Glomerular endothelial cell (primary cell): ENCODE results near the gene NFIC. TPM values are rescaled to one million over a fixed set of nuclear protein-coding genes. Genes with fewer than 3 reads are reported as not detected.
"Not testable (repeated sequence)": the region's sequence is repeated elsewhere in the genome, so short reads cannot be mapped to it uniquely, and the experiment has no call there.

ENCODE experiments used
- DNase-seq: peaks from one replicate; pipeline ENCODE4 v3.0.0-alpha.2; 2011; ENCODE audit warnings: low read depth, low spot score; ENCODE audit errors: extremely low read depth
- total RNA-seq: library from RNA; depleted of rRNA; stranded (reverse); fragments of >200 nt; gene quantifications from 2 replicates; pipeline ENCODE4 v1.2.3, GENCODE V29; 2015

The NFIC gene
- total RNA-seq, 1 donor from 2014 or later, result 48.8 TPM

DNA sequence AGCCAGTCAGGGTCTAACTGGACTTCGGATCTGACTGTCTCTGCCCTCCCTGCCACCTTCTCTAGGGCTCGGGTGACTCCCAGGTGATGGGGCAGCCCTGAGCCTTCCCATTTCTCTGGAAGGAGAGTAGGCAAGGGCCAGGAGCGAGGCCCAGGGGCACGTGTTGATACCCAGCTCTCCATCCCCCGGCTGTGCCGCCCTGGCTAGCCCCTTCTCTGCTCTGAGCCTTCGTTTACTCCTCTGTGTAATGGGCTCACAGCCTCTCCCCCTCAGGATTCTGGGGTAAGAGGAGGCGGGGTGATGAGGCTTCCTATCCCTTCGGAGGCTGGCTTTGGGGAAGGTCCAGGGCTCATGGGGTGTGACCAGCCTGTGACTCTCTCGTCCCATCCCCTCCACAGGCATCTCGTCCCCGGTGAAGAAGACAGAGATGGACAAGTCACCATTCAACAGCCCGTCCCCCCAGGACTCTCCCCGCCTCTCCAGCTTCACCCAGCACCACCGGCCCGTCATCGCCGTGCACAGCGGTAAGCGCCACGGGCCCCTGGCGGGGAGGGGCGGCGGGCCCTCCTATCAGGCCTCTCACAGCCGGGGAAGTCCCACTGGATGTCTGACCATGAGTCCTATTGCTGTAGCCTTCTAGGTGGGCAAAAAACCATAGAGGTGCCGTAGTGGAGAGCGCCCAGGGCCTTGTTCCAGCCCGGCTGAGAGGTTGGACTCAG is 82.4 kb downstream of the NFIC start:
- DNase-seq, result no peak

DNA sequence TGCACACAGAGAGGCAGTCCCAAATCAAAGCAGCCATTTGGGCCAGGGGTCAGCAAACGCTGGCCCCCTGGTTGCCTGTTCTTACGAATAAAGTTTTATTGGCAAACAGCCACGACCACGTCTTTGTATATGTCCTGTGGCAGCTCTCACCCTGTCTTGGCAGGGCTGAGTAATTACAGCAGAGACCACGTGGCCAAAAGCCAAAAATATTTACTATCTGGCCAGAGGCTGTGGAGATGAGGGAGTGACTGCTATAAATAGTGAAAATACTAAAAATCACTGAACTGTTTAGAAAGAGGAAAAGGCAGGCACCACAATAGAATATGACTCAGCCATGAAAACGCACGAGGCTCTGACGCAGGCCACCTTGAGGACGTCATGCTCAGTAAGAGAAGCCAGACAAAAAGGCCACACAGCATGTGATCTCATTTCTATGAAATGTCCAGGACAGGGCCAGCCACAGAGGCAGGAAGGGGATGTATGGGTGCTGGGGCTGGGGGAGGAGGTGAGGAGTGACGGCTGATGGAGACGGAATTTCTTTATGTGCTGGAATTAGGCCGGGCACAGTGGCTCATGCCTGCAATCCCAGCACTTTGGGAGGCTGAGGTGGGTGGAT is 84.5 kb downstream of the NFIC start:
- DNase-seq, result peak; percentile 98

DNA sequence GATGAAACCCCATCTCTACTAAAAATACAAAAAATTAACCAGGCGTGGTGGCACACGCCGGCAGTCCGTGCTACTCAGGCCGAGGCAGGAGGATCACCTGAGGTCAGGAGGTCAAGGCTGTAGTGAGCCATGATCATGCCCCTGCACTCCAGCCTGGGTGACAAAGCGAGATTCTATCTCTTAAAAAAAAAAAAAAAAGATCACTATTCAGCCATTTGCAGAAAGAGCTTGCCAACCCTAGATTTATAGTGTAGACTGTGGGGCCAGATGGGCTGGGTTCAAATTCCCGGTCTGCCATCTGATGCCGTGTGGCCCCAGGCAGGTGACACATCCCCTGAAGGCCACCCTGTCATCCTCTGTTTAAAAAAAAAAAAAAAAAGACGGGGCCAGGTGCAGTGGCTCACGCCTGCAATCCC is 85.1 kb downstream of the NFIC start:
- DNase-seq, result no peak

DNA sequence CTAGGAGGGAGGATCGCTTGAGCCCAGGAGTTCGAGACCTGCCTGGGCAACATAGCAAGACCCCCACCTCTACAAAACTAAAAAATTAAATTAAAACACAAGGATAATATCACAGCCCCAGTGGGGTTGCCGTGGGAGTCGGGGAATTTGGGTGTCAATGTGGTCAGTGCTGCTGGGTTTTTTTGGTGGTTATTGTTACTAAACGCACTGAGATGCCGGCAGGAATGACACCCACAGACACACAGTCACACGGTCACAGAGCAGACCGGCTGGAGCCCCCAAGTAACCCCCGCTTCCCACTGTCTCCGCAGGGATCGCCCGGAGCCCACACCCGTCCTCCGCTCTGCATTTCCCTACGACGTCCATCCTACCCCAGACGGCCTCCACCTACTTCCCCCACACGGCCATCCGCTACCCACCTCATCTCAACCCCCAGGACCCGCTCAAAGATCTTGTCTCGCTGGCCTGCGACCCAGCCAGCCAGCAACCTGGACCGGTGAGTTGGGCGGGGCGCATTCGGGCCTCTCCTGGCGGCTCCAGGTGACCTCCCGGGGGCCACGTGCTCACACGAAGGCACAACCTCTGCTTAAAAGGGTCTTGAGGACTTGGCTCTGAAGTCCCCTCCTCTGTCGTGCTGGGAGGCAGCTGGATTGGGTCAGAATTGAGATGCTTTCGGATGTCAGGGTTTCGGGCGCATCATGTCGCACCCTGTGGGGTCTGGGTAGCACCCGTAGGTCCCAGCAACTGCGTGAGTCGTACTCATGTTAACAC is 86.0 kb downstream of the NFIC start:
- DNase-seq, result no peak

DNA sequence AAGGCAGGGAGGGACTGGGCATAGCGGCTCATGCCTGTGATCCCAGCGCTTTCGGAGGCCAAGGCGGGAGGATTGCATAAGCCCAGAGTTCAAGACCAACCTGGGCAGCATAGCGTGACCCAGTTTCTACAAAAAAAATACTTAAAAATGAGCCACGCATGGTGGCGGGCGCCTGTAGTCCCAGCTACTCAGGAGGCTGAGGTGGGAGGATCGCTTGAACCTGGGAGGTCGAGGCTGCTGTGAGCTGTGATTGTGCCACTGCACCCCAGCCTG is 86.5 kb downstream of the NFIC start:
- not testable (repeated sequence) for DNase-seq

DNA sequence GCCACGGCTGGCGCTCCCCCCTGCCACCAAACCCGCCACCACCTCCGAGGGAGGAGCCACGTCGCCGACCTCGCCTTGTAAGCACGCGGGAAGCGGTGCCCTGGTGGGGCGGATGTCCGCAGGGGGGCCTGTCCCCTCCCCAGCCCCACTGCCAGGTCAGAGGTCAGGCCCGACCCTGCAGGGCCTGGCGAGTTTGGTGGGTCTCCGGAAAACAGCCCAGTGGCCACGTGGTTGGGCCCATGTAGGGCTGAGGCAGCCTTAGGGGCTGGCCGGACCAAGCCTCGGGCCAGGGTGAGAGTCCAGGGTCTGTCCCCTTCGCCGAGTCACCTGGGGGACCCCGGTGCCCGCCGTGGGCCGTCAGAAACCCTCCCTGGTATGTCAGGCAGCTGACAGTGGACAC is 87.5 kb downstream of the NFIC start:
- DNase-seq, result no peak

DNA sequence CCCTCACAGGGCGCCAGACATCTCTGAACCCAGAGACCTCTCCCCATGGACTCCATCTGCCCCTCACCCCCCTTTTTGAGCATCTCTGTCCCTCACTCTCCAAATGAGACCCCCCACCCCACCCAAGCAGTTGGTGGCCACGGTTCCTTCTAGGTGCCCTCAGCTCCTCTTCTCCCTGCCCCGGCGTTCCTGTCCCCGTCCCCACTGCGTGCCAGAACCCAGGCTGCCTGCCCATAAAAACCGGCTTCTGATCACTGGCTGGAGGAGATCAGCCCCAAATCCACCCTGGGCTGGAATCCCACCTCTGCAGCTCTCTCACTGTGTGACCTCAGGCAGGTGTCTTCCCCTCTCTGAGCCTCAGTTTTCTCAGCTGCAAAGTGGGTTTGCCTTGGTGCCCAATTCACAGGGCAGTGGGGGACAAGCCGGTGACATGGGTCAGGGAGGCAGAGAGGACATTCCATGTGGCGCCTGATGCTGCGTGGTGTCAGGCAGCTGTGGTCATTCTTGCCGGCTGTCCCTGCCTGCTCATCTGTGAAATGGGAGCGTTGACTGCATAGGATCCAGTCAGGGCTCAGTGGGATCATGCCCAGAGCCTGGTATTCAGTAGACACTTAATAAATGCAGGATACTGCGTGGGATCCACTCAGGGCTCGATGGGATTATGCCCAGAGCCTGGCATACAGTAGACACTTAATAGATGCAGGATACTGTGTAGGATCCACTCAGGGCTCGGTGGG is 88.4 kb downstream of the NFIC start:
- DNase-seq, result no peak

DNA sequence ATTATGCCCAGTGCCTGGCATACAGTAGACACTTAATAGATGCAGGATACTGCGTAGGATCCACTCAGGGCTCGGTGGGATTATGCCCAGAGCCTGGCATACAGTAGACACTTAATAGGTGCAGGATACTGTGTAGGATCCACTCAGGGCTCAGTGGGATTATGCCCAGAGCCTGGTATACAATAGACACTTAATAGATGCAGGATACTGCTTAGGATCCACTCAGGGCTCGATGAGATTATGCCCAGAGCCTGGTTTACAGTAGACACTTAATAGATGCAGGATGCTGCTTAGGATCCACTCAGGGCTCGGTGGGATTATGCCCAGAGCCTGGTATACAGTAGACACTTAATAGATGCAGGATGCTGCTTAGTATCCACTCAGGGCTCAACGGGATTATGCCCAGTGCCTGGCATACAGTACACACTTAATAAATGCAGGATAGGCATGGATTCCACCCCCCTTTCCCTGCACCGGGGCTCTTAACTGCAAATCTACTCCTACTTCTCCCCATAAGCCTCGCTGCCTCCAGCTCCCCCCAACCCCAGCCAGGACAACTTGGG is 89.1 kb downstream of the NFIC start:
- no peak for DNase-seq

DNA sequence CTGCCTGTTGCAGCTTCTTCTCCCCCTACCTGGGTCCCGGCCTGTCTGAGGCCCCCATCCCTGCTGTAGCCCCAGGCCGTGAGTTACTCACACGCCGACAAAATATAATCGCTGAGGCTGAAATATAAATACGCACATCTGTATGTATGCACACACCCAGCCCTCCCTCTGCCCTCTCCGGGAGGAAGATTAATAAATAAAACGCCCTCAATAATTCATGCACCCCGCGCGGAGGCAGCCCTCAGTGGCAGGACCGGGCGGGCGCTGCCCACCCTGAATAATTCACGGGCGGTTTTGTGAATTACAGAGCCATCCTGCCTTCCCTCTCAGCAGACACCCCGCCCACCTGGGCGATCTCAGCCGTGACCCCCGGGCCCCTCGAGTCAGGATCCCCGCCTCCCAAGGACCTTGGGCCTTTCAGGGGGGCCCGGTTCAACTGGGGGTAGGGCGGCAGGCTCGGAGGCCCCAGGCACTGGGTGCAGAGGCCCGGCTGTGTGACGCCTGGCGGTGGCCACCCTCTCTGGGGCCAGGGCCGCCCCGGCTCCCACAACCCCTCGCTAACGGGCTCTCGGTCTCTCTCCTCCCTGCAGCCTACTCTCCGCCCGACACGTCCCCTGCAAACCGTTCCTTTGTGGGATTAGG is 89.7 kb downstream of the NFIC start:
- no peak for DNase-seq

DNA sequence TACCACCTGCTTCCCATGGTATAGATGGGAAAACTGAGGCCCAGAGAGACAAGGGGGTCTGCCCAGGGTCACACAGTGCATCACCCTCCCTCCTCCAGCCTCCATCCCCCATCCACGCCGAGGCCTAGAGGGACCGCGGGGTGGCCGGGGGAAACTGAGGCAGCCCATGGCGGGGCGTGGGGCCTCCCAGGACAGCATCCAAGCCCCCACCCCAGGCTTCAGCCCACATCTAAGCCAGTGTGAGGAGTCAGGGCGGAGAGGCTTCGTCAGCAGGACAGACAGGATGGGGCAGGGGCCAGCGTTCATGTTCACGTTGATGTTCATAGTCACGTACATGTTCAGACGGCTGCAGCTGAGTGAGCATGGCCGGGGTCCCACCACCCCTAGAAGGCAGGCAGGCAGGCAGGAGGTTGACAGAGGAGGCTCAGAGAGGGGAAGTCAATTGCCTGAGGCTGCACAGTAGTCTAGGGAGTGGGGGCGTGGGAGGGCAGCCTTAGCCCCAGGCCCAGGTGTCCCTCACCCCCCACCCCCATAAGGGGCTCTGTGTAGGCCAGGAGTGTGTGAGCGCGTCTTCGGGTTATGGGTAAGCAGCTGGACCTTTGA is 90.6 kb downstream of the NFIC start:
- no peak for DNase-seq

DNA sequence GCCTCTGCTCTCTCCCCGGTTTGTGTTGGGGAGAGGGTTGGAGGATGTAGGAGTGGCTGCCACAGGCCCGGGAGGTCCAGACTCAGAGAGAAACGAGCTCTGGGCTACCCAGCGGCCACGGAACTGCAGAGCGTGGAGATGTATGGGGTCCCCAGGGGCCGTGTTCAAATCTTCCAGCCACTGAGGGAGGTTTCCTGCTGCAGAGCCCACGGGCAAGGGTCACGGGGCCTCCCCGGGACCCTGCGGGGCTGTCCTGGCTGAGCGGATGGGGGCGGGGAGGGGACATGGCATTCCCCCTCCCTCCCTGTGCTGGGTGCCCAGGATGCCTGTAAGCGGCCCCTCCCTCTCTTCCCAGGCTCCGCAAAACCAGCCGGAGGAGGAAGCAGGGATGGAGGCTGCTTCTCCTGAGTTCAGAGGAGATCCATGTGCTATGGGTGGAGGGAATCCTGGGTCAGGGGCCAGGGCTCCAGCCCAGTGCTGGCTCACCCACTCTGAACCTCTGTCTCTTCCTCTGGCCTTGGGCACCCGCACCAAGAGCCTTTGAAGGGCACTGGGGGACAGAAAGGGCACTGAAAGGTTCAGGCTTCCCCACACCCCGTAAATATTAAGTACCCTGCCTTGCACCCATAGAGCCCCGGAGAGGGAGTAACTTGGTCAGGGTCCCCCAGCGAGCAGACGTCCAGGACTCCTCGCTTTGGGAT is 91.3 kb downstream of the NFIC start:
- DNase-seq, result no peak

DNA sequence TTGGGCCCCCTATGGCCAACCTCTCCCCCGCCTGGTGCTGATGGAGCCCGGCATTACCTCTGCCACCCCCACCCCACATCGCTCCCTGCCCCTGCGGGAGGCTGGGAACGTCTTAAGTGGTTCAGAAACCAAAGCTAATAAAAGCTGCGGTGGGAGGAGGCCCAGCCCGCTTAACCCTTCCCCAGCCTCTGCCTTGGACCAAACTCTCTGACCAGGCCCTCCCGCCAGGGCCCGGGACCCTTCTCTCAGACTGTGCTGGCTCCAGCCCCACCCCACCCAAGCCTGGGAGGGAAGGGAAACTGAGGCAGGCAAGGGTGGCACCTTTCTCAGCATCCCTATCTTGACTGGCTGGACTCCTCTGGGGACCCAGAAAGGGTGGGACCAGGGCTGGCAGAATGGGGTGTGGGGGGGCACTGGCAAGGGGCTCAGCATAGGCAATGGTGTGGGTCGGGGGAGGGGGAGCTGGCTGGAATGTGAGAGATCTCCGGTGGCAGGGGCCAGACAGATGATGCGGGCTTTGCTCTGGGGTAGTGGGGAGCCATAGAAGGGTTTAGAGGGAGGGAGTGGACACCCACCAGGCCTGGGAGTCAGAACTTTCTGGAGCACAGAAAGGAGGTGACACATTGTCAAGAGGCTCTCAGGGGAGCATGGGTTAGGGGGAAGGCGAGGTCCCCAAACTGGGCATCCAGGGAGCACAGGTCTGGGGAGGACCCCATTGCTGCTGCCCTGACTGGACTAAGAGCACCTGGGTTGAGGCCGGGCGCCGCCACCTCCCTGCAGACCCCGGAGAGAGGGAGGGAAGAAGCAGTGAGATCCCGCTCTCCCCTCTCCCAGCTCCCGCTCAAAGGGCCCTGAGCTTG is 92.1 kb downstream of the NFIC start:
- DNase-seq, result no peak

DNA sequence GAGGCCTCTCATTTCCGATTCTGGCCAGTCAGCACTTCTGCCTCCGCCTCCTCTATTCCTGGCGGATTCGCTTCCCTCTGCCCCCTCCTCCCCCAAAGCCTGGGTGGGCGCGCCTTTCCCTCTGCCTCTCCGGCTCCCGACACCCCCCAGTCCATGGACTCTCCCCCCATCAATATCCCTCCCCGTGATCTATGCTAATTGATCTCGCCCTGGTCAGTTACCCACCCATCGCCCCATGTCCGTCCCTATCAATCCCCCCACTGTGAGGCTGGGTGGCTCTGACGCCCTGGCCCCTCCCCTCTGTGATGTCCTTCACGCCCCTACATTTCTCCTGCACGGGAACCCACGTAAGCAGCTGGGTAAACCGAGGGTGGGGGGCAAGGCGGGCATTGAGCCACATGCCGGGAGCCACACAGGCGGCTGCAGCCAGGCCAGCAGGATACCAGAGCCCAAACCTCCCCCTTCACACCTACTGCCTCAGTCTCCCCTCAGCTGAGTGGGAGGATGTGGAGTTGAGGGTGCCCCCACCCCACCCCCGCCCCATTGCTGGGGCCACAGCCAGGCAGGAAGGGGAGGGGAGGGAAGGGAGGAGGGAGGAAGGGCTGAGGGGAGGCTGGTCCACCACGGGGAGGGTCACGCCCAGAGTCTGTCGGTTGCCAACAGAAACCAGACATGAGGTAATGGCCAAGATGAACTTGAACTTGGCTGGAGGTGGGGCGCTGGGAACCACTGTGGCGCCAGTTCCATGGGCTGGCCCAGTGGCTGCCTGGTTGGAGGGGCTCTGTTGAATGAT is 92.9 kb downstream of the NFIC start:
- DNase-seq, result no peak

DNA sequence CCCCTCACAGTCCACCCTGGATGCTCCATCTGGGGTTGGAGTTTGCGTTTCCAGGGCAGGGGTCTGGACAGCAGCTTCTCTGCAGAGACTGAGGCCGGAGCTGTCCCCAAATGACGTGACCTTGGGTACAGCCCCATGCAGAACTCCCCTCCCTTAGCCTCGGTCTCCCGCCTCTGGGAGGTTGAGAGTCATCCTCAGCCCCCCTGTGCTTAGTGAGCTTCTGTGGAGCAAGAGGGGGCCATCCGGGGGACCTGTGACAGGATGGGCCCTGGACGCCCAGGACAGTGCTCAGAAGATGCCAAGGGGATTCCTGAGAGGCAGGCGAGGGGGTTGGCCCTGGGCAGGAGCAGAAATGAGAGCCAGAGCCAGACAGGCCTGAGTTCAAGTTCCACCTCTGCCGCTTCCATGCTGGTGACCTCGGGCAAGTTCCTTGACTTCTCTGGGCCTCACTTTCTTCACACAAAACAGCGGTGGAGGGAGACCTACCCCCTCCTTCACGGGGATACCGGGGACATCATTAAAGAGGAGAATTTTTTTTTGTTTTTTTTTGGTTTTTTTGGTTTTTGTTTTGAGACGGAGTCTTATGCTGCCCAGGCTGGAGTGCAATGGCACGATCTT is 93.7 kb downstream of the NFIC start:
- DNase-seq, result no peak

DNA sequence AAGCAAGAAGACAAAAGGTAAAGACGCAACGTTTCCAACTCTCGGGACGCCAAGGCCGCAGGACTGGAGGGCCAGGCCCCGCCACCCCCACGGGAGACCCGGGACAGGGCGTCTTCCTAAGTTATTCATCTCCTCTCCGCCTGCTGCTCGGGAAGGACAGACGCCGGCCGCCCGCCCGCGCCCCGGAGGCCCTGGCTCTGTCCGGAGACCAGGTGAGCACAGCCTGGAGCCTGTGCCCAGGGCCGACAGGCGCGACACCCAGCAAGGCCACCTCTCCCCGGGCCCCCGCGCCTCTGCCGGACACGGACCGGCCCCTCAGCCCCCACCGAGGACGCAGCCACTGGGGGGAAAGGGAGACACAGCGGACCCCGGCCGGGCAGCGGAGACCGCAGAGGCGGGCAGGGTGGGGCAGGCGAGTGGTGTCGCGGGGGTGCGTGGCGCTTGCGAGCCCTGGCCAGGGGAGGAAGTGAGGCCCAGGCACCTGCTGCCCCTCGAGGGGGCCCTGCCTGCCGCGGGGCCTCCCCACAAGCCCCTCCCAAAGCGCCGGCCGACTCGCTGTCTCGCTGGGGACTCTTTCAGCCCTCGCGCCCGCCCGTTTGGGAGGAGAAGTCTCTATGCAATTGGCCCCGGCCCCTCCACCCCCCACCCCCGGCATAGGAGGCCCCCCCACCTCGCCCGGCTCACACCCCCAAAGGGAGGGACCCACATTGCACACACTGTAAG is 96.8 kb downstream of the NFIC start:
- DNase-seq, result no peak

DNA sequence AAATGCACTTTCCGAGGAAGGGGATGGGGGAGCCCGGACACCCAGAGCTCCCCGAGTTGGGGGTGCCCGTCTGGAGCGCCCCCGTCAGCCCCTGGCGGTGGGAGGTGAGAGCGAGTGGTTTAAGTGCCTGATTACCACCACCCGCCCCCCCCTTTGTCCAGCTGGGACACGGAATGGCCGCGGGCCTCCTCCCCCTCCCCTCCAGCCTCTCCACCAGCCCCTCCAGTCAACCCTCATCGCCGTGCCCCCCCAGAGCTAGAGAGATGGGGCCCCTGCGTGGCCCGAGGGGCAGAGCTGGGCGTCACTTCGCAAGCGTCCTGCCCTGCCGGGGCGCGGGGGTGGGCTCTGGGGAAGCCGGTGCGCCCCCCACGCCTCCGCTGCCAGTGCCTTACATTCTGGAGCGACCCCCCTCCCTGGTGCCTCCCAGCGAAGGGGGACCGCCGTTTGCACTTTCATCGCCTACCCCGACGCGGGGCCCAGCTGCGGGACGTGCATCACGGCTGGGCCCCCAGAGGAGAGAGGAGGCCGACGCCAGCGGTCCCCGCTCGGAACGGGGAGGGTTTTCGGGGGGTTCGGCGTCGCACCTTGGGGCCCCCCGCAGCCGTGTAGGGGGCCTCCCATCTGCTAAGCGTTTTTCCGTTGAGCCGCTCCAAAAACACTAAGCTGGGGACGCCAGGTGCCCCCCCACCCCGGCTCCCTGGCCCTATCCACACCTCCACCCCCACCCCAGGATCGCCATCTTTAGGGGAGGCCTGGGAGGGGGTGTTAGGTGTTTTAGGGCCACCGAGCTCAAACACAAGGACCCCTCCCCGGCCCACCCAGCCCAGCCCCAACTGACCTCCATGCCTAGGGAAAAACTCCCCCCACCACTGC is 97.6 kb downstream of the NFIC start:
- no peak for DNase-seq
